Spleen (tissue), 7 donors: Measurements from ENCODE around the gene WDFY1.

Experiments used
- CTCF ChIP-seq, 11 experiments: fragments of 200-600 bp in 7 of 11; fragments of 450-650 bp in 4 of 11; sonication (generic) in 4 of 11; IDR thresholded peaks in 8 of 11; conservative IDR thresholded peaks in 3 of 11; 1 replicate in 7 of 11; 2 replicates in 4 of 11; pipeline versions ENCODE4 v1.4.0 to v1.8.0; 2016 to 2021; ENCODE audit warnings: antibody characterized with exemption in 11 of 11, inconsistent platforms in 4 of 11, mild to moderate bottlenecking in 1 of 11
- POLR2A ChIP-seq, 3 donors: fragments of 450-650 bp; IDR thresholded peaks; one replicate each; pipeline ENCODE4 v1.5.1; 2017; ENCODE audit warnings: antibody characterized with exemption in 3 of 3, mild to moderate bottlenecking in 1 of 3
- donor health status: DM: no; HTN: no; CAD: no; lungs with moderate emphysema.
- donor health status: DM: no; HTN: no; CAD: no.
- donor health status: DM: no; HTN: no; CAD: no.

- TF ChIP-seq CTCF (IDR thresholded peaks at IDR 0.05 in 8 of 11, conservative IDR thresholded peaks at IDR 0.05 in 3 of 11) (no peak), POLR2A (IDR thresholded peaks at IDR 0.05) (no peak)
Measured at GRCh38 chr2:223944166-223944702, 901 bp downstream of the WDFY1 start.
